ENCODE measurements around the gene PDS5A.
A peak's percentile ranks its signal among the peaks of the same experiment; 100 is the strongest.
"Not testable (repeated sequence)": the region's sequence is repeated elsewhere in the genome, so short reads cannot be mapped to it uniquely, and the experiment has no call there.

The PDS5A gene

GRCh38 chr4:39976141-39976944 lies 1.4 kb downstream of the PDS5A start:
- peak; percentile 94 for TF ChIP-seq CTCF (IDR thresholded peaks at IDR 0.05)
- no peak for TF ChIP-seq ZFX (IDR thresholded peaks at IDR 0.05; ENCODE audit: borderline replicate concordance)
- H3K27ac ChIP-seq, result peak overlapping the region; percentile 94

DNA sequence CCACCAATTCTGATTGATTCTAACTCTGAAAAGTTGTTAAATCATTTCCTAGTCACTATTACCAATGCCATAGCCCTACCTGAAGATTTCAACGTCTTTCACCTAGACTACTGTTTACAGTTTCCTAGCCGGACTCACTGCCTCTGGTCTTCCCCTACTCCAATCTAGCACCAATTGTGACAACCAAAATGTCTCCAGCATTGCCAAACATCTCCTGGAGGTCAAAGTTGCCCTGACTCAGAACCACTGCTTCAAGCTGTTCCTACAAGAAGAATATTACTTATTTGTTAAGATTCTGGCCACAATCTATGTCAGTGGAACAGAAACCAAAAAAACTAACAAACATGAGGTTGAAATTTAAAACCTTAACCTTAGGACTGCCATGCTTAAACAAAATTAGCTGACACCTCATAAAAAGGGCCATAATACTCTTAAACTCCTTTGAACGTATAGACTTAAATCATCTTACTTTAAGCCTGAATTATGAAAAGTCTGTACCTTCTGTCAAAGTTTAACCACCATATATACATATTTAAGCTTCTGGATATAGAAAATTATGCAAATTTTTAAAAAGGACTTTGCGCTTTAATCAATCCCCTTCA lies 2.1 kb downstream of the PDS5A start:
- peak overlapping the region; percentile 94 for H3K27ac ChIP-seq
- no peak for TF ChIP-seq ZFX (IDR thresholded peaks at IDR 0.05; ENCODE audit: borderline replicate concordance)
- no peak for TF ChIP-seq CTCF (IDR thresholded peaks at IDR 0.05)

- H3K27ac ChIP-seq, result not testable (repeated sequence)
Measured at GRCh38 chr4:39973052-39973451, 4.7 kb downstream of the PDS5A start.

DNA sequence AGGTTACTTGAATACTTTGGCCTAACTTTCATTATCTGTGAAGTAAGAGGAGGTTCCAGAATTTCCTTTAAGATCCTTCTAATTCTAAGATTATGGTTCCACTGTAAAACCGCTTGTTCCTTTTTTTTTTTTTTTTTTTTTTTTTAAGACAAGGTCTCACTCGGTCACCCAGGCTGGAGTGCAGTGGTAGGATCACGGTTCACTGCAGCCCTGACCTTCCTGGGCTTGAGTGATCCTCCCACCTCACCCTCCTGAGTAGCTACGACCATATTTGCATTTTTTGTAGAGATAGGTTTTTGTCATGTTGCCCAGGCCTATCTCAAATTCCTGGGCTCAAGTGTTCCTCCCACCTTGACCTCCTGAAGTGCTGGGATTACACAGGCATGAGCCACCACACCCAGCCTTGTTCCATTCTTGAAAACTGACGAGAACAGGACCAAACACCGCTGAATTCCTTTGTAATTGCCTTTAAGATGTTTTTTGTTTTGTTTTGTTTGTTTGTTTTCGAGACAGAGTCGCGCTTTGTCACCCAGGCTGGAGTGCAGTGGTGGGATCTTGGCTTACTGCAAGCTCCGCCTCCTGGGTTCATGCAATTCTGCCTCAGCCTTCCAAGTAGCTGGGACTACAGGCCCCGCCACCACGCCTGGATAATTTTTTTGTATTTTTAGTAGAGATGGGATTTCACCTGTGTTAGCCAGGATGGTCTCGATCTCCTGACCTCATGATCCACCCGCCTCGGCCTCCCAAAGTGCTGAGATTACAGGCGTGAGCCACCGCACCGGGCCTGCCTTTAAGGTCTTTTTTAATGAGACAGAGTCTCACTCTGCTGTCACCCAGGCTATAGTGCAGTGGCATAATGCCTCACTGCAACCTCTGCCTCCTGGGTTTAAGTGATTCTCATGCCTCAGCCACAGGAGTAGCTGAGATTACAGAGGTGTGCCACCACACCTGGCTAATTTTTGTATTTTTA lies 6.8 kb downstream of the PDS5A start:
- H3K27ac ChIP-seq, result peak overlapping the region; percentile 19; the same call in 1 of the 2 replicates
- no peak for TF ChIP-seq ZFX (IDR thresholded peaks at IDR 0.05; ENCODE audit: borderline replicate concordance)
- TF ChIP-seq CTCF (IDR thresholded peaks at IDR 0.05), result no peak

GRCh38 chr4:39963656-39964055 lies 14.1 kb downstream of the PDS5A start:
- TF ChIP-seq CTCF (IDR thresholded peaks at IDR 0.05) (no peak), ZFX (IDR thresholded peaks at IDR 0.05; ENCODE audit: borderline replicate concordance) (no peak)
- no peak overlapping the region for H3K27ac ChIP-seq

DNA sequence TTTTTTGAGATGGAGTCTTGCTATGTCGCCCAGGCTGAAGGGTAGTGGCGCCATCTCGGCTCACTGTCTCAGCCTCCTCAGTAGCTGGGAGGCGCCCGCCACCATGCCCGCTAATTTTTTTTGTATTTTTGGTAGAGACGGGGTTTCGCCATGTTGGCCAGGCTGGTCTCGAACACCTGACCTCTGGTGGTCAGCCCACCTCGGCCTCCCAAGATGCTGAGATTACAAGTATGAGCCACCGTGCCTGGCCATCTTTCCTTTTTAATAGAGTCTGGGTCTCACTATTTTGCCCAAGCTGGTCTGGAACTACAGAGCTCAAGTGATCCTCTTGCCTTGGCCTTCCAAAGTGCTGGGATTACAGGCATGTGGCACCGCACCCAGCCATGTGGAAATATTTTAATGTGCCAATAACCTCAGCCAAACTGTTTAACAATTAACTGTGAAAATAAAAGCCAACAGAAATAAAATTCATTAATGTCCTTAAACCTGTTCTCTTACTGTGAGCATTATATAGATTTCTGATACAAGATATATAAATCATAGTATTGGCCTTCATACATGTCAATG lies 16.3 kb downstream of the PDS5A start:
- TF ChIP-seq CTCF (IDR thresholded peaks at IDR 0.05), result no peak
- no peak for TF ChIP-seq ZFX (IDR thresholded peaks at IDR 0.05; ENCODE audit: borderline replicate concordance)
- H3K27ac ChIP-seq, result no peak overlapping the region

DNA sequence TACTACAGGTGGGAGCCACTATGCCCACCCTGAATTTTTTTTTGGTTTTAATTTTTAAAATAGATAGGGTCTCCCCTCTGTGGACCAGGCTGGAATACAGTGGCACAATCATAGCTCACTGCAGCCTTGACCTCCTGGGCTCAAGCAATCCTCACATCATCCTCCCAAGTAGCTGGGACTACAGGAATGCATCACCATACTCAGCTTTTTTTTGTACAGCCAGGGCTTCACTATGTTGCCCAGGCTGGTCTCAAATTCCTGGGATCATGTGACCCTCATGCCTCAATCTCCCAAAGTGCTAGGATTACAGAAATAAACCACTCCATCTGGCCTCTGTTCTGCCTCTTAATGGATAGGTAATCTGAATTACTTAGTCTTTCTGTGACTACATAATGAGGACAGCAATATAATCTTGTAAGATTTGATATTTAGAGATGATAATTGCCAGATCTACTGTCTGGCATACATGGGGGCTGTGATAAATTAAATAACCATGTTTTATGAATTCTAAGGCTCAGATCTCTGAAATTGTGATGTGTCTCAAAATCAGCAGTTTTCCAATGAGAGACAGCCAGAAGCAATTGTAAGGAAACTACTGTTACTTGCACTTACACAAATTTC lies 26.7 kb downstream of the PDS5A start:
- no peak overlapping the region for H3K27ac ChIP-seq
- TF ChIP-seq CTCF (IDR thresholded peaks at IDR 0.05), result no peak
- no peak for TF ChIP-seq ZFX (IDR thresholded peaks at IDR 0.05; ENCODE audit: borderline replicate concordance)
